Measurements from ENCODE around the gene KERA.

KERA gene

DNA sequence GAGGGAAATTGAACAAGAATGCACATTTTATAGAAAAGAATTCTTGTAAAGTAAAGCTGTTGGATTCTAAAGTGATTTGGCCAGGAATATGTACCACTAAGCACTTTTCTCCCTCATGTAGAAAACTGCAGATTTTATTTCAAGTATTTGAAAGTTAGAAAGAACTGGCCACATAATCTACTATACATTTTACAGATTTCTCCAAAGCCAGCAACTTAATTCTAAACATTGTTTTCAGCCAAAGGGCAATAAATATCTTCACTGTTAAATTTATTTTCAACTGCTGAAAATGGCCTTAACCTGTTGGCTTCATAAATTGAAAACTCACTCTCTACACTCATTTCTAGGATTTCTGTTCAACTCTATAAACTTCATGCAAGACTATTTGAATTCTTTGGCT lies 15.6 kb upstream of the KERA start:
- DNase-seq (ENCODE audit: low spot score) = no peak

DNA sequence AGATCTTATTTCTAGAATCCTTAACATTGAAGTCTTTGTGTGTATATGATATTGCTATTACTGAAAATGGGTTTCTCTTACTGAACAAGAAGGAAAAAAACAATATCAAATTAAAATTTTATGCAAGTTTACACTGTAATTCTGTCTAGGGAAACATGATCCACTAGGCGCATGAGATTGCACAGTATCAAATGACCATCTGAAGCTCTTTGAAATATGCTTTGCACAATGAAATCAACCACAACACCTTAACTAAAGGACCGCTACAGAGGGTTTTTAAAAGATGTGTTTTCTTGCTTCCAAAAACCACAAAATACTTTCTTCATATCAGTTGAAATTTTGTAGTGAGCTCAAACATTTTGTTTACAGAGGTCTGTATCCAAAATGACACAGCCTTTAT lies 15.1 kb upstream of the KERA start:
- no peak for DNase-seq (ENCODE audit: low spot score)

DNA sequence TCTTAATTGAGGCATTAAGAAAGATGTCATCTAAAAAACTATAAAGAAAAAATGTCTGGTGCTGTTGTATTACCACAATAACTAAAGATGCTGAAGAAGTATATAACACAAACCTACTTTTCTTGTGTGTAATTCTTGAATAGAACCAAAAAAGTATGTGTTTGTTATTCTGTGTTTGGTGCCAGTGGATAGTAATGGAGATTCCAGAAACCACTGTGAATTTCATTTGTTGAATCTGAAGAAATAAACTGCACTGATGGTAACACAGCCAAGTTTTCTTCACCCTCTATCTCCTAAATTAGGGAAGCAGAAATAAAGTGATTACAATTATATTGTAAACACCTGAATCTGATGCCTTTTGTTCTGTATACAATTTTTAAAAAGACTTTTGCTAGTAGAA lies 13.1 kb upstream of the KERA start:
- no peak for DNase-seq (ENCODE audit: low spot score)

DNA sequence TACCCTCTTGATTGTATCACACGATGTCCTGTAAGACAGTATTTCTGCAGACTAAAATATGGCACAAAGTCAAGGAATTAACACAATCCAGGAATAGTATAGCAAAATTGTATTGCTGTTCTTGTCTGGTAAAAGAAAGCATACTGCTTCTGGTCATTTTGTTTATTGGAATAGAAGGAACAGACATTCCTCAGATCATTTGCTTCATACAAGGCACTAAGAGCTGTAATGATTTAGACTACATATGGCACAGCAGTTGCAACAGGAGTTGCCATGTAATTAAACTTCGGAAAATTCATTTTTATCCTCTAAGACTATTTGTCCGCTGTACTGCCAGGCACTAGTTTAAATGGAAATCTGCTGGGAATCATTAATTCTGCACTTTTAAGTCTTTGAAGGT lies 7.6 kb upstream of the KERA start:
- no peak for DNase-seq (ENCODE audit: low spot score)

DNA sequence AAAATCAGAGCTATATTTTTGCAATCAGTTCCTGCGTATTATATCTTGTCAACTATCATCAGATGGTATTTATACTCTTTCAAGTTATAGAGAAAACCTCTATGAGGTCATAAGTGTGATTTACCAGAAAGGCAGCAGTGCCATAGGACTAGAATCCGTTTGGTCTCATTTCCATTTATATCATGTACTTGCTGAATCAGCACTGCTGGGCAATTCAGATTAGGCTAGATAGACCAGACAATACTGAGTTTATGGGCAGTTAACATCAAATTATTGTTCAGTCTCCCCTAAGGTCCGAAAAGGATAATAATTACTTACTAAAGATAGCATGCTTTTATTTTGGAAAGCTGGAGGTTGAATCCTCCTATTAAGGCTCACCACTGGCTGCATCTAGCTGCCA lies 6.8 kb upstream of the KERA start:
- DNase-seq (ENCODE audit: low spot score) = no peak

DNA sequence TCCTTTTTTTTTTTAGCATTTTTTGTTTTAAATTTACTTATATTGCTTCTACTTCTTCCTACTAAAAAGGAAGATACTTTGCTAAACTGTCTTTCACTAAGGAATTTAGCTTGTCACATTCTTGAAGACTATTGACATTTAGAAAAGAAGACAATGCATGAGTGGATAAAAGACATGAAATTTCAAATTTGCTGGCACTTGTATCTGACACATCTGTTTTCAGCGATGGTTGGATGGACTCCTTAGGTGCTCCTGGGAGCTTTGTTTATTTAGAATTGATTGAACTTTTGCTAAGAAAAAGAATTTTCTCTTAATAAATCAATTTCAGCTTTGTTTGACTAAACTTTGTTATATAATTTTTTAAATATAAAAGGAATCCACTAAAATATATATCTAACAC lies 3.3 kb upstream of the KERA start:
- DNase-seq (ENCODE audit: low spot score) = no peak

DNA sequence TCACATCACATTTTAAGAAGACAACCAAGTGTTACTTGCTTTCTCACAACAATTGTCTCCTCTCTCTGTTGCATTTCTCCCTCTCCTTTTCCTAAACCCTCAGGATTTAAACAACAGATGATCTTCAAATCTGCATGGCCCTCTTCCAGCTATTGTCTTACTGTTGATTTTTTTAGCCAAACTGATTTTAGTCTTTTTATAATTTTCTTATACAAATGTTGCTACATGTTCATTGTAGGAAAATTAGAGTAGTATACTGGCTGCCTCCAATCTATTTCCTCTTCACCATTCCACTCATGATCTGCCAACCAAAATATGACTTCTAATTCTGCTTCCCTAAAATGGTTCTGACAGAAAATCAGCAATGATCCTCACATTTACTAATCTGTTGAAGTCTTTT lies 1.4 kb upstream of the KERA start:
- no peak for DNase-seq (ENCODE audit: low spot score)

DNA sequence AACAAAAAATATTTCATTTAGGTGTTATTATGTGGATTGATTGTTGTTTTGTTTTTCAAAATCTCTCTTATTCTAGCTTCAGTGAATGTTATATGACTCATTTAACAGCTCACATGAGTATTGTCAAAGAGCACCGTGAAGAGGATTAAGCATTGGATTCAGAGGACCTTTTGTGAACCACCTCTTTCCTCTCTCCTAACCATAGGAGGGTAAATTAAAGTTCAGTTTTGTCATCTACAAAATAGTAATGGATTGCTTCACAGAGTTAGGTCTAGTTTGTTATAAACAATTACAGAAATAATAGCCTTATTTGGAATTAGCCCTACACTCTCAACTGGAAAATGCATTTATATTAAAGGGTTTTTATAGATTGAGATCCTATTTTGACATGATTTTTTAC lies 962 bp upstream of the KERA start:
- no peak for DNase-seq (ENCODE audit: low spot score)

DNA sequence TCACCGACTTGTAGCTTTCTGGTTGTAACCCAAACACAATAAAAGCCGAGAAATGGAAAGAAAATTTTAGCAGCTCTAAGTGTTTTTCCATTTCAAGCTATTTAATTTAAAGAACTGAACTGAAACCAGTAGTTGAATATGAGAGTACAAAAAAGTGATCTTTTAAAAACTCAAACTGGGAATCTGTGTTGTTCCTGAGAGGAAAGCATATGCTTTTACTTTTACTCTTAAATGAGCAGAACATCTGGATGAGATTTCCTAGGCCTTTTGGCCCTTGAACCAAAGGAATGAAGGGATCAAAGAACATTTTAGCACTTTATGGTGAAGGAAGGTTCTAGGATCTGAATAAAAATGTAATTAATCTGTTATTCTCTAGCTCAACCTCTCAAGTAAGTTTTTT lies 1.3 kb downstream of the KERA start:
- DNase-seq (ENCODE audit: low spot score) = no peak

DNA sequence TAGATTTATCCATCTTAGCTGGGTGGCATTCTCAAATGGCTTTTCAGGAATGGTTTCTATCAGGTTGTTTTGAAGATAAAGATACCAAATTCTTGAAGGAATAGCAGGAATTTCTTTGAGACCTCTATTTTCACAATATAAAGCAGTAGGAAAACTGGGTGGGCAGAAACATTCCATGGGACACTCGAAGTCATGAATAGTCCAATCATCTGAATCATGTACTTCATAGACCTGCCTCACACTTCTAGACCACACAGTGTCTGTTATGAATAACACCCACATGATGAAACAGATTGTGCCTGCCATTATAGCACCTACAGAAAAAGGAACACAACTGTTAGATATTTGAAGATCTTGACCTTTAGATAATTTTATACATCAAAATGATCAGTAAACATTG lies 1.8 kb downstream of the KERA start:
- no peak for DNase-seq (ENCODE audit: low spot score)

DNA sequence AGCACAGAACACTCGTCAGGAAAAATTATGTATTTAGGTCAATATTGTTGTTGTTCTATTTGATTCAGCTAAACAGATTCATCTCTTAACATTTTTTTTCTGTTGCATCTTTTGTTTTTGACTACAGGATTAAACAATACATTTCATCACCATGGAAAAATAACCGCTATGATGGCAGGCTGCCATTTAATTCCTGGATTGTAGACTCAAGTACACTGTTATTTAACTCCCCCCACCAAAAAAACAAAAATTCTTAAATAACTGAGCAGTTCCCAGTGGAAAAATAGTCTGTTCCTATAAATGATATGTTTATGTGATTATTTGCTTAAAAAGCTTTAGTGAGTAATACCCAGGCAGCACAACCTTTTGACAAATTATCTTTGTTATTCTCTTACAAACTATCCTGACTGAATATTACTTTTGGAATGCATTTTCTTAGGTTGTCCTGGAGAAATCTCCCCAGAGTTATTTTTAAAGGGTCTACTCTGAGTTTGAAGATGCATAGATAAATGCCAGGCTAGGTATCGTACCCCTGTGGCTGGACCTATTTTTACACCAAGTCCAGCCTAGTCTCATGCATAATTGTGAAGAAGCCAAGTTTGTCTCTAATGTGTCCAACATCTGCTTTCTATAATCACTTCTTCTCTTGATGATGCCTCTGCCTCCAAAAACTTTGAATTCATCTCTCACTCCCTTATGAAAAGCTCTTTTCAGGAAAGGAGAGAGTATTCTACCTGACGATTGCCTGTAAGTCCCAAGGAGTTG lies 3.7 kb downstream of the KERA start:
- no peak for DNase-seq (ENCODE audit: low spot score)

DNA sequence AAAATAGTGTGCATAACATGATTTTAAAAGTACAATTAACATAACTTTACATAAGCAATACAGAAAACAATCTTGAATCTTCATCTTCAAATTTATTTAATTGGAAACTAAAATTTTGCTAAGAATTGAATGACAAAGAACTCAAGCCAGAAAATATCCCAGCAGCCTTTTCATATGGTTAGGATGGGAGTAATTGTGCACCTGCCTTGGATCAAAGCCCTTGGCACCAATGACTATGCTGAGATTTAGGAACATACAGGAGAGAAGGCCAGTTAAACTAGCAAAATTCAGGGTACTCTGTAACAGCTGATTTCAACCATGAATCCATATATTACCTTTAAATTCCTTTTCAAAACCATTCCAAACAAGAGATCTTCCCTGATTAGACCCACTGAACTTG lies 5.8 kb downstream of the KERA start:
- DNase-seq (ENCODE audit: low spot score) = no peak

DNA sequence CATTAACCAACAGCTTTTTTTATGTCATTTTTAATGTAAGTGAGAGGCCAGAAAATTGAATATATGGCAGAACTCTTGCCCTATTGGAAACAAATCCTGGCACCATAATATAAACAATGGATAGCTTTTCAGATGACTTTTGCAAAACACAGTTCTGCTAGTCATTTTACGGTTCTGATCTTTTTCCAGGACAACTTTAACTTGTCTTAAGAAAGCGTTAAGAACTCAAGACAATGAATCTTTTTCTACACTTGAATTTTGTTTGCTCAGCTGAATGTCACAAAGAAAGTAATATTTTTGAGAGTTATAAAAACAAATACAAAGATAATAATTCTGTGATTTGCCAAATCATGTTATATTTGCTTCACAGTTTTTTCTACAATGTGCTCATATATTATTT lies 13.2 kb downstream of the KERA start:
- DNase-seq (ENCODE audit: low spot score) = no peak

DNA sequence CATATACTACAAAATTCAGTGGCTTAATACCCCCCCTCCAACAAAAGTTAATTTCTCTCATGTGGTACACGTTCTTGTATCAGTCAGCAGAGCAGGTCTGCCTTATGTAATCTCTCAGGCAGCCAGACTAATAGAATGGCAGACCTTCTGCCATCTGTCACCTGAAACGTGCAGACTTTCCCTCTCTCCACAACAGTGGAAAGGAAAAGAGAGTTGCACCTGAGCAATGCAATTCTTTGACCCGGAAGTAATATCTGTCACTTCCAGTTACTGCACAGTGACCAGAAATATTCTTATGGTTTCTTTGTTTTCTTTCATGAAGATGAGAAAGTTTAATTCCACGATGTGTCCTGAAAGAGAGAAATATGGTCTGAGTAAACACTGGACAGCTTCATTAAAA lies 14.4 kb downstream of the KERA start:
- no peak for DNase-seq (ENCODE audit: low spot score)

DNA sequence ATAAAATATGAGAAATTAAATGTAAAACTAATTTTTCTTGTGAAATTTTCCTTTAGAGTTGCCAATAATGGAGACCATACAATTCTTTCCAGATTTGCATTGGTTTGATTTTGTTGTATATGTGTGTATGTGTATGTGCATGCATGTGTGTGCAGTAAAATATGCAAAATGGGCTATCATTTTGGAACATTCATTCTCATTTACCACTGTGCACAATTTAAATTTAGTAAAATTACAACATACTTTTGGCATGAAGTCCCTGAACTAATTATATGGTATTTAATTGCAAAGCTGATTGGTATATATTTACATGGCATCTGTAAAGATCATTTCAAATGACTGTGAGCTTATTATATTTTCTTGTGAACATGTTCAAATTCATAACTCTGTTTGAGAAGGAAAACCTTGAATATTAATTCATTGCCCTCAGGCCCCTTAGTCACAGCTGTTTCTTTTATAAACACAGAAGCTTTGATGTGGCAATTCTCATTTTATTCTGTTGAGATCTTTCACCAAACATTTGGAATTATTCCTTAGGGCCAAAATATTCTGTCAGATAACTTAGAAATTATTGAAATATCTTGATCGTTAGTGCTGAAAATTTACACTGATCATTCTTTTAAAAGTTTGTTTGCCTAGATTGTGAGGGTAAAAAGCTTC lies 17.6 kb downstream of the KERA start:
- DNase-seq (ENCODE audit: low spot score) = no peak

DNA sequence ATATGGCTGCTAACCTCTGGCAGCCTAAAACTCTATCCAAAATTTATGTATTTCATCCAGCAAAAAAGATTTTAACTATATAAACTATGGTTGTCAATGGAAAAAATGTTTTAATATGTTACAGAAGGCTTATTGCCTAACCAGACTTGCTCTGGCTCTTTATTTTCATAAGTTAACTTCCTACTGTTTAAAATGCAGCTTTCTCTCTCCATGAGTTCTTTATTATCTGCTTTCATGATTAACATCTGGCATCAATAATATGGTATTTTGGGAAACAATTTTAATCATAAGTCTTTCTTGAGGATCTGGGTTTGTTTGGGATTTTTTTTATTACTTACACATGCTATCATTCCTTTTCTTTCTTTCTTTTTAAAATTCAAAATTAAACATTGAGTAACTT lies 20.5 kb downstream of the KERA start:
- no peak for DNase-seq (ENCODE audit: low spot score)

DNA sequence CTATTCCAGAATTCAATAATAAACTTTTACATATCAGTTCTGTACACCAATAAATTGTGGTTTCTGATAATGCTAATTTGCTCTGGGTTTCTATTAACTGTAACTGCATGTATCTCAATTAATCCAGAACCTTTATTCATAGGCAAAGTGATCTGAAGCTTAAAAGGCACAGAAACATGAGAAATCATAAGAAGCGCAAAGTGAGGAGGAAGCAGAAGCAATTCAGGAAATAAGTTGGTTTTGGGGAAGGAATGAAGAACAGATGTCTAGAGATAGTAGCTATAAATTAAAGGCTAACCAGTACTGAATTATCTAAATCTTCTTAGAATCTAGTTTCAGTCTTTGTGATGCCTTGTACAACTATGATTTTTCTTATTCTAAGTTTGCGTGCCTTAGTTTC lies 24.6 kb downstream of the KERA start:
- DNase-seq (ENCODE audit: low spot score) = no peak

DNA sequence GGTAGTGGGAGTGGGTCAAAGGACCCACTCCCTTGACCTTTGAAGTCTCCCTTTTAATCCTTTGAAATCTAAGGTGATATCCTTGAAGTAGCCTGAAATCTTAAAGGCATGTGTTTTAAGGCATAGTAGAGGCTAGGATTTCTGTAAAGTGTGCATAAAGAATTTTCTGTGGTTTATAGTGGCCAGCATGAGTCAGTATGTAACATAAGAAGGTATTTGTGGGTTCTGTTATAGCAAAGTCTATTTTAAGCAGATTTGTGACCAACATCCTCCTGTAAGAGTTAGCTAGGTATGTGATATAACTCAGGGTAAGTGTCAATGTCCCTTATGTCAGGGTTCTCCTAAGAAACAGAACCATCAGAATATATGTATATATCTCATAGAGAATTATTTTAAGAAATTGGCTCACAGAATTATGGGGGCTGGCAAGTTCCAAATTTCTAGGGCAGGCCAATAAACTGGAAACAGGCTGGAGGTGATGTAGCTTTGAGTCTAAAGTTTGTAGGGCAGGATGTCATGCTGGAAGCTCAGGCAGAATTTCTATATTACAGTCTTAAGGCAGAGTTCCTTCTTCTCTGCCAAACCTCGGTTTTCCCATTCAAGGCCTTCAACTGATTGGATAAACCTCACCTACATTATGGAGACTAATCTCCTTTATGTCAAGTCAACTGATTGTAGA lies 34.4 kb downstream of the KERA start:
- DNase-seq (ENCODE audit: low spot score) = no peak

DNA sequence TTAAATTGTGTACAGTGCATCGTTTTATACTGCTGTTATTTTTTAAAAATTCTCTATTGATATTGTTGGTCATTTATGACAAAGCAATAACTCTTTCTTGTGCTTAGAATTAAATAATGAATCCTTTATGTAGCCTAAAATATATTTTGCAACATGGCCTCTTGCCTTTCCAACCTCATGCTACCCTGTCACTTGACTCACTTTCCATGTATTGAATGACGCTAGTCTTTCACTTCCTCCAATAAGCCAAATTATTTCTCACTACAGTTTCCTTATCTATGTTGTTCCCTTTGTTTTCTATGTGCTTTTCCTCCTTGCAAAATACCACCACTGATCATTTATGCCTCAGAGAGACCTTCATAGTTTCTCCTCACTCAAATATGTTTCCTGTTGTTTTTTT lies 36.7 kb downstream of the KERA start:
- DNase-seq (ENCODE audit: low spot score) = no peak

DNA sequence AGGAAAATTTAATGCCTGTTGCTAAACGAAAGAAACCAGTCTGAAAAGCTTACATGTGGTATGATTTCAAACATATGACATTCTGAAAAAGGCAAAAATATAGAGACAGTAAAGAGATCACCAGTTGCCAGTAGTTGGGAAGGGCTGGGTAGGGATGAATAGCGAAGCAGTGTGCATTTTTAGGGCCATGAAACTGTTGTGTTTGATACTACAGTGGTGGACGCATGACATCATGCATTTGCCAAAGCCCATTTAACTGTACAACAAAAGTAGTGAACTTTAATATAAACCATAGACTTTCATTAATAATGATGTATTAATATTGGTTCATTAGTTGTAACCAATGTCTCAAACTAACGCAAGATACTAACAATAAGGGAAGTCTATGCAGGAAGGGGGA lies 38.4 kb downstream of the KERA start:
- no peak for DNase-seq (ENCODE audit: low spot score)

DNA sequence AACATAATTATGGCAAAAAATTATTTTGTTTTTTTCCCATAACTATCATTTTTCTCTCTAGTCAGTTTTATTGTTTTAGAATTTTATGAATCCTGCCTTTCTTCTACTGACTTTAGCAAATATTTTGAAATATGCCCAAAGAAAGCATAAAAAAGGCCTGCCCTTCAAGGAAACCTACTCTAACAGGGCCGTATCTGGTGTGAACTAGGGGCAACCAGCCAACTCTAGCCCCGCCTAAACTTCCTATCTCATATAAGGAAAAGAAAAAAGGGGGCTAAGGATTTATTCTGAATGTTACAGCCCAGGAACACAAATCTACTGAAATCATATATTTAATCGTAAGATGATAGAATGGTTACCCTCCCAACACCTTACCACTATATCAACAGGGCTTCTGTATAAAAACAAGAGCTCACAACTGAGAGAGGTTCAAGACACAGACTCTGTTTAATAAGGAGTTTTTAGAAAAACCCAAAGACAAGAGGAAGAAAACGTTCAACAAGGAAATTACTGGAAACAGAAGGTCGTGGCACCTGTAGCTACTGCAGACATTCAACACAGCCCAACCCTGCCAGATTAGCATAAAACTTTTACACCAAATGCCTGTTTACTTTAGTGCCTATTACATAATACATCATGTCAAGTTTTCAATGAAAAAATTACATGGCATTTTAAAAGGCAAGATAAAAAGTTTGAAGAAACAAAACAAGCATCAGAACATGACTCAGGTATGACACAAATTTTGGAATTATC lies 40.1 kb downstream of the KERA start:
- no peak for DNase-seq (ENCODE audit: low spot score)

DNA sequence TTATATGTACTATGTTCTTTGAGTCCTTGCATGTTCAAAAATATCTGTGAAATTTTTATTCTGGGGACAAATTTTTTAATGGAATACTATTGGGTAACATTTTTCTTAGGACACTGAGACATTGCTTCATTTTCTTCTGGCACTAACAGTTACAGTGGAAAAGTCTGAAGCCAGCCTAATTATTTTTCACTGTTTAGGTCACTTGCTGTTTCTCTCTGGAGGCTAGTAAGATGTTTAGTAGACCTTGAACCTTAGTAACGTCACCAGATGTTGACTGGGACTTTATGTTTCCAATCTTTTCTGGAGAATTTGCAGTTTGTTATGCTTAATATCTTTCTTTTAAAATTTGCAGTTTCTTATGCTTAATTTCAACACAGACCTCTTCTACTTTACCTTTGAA lies 40.8 kb downstream of the KERA start:
- DNase-seq (ENCODE audit: low spot score) = no peak

Data from Ammon's horn (tissue), 1 donor.